Neutrophil (primary cell): ENCODE data around the gene PANX1.

Source experiments
- H3K27ac ChIP-seq: fragments of 200-600 bp; sonication (generic); 2 replicates; pipeline ENCODE4 v1.5.1; 2016; ENCODE audit warnings: mild to moderate bottlenecking, moderate library complexity
- H3K27me3 ChIP-seq: fragments of 200-600 bp; sonication (generic); 2 replicates; pipeline ENCODE4 v1.6.0; 2016; ENCODE audit warnings: mild to moderate bottlenecking
- H3K36me3 ChIP-seq: fragments of 200-600 bp; sonication (generic); 2 replicates; pipeline ENCODE4 v1.5.1; 2017
- H3K4me1 ChIP-seq, 2 experiments: fragments of 200-600 bp in 1 of 2; sonication (generic) in 1 of 2; 1 replicate in 1 of 2; 2 replicates in 1 of 2; pipeline versions ENCODE4 v1.5.1 to v1.6.1; 2013 to 2016; ENCODE audit warnings: low read depth in 1 of 2, low read length in 1 of 2, mild to moderate bottlenecking in 1 of 2, moderate library complexity in 1 of 2; ENCODE audit not compliant: control insufficient read depth in 1 of 2, insufficient read depth in 1 of 2
- H3K4me3 ChIP-seq, 2 experiments: fragments of 200-600 bp in 1 of 2; sonication (generic) in 1 of 2; 1 replicate in 1 of 2; 2 replicates in 1 of 2; pipeline ENCODE4 v1.5.1; 2013 to 2016; ENCODE audit warnings: low read depth in 1 of 2, low read length in 1 of 2, mild to moderate bottlenecking in 1 of 2, moderate library complexity in 1 of 2
- H3K9me3 ChIP-seq: fragments of 200-600 bp; sonication (generic); 2 replicates; pipeline ENCODE4 v1.5.1; 2016
- TF ChIP-seq, protein P1 (sequence below): fragments of 200-600 bp; sonication (generic); IDR thresholded peaks from 2 replicates; pipeline ENCODE4 v1.5.1; 2016; ENCODE audit warnings: antibody characterized with exemption

The PANX1 gene

DNA sequence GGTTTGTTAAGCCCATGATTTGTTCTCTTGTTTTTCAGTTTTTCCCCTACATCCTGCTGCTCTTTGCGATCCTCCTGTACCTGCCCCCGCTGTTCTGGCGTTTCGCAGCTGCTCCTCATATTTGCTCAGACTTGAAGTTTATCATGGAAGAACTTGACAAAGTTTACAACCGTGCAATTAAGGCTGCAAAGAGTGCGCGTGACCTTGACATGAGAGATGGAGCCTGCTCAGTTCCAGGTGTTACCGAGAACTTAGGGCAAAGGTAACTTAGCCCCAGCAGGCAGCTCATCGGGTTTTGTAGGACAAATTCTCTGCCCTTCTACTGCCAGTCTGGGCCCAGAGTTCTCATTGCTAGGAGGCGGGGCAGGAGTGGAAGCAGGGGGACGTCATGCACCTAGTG is 49.7 kb downstream of the PANX1 start:
- no peaks in the 10 kb centered on the region for H3K4me1 ChIP-seq
- no peaks in the 10 kb centered on the region for H3K36me3 ChIP-seq
- no peak overlapping the region for H3K4me3 ChIP-seq
- no peaks in the 10 kb centered on the region for H3K9me3 ChIP-seq
- H3K27me3 ChIP-seq, result no peaks in the 10 kb centered on the region
- no peak overlapping the region for H3K27ac ChIP-seq
- TF ChIP-seq, protein P1, sequence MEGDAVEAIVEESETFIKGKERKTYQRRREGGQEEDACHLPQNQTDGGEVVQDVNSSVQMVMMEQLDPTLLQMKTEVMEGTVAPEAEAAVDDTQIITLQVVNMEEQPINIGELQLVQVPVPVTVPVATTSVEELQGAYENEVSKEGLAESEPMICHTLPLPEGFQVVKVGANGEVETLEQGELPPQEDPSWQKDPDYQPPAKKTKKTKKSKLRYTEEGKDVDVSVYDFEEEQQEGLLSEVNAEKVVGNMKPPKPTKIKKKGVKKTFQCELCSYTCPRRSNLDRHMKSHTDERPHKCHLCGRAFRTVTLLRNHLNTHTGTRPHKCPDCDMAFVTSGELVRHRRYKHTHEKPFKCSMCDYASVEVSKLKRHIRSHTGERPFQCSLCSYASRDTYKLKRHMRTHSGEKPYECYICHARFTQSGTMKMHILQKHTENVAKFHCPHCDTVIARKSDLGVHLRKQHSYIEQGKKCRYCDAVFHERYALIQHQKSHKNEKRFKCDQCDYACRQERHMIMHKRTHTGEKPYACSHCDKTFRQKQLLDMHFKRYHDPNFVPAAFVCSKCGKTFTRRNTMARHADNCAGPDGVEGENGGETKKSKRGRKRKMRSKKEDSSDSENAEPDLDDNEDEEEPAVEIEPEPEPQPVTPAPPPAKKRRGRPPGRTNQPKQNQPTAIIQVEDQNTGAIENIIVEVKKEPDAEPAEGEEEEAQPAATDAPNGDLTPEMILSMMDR, result no peak

DNA sequence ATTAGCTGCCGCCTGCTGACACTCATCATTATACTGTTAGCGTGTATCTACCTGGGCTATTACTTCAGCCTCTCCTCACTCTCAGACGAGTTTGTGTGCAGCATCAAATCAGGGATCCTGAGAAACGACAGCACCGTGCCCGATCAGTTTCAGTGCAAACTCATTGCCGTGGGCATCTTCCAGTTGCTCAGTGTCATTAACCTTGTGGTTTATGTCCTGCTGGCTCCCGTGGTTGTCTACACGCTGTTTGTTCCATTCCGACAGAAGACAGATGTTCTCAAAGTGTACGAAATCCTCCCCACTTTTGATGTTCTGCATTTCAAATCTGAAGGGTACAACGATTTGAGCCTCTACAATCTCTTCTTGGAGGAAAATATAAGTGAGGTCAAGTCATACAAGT is 51.1 kb downstream of the PANX1 start:
- no peak overlapping the region for H3K27ac ChIP-seq
- H3K9me3 ChIP-seq, result no peaks in the 10 kb centered on the region
- no peaks in the 10 kb centered on the region for H3K27me3 ChIP-seq
- H3K4me3 ChIP-seq, result no peak overlapping the region
- H3K36me3 ChIP-seq, result no peaks in the 10 kb centered on the region
- no peaks in the 10 kb centered on the region for H3K4me1 ChIP-seq
- TF ChIP-seq, protein P1, result no peak

DNA sequence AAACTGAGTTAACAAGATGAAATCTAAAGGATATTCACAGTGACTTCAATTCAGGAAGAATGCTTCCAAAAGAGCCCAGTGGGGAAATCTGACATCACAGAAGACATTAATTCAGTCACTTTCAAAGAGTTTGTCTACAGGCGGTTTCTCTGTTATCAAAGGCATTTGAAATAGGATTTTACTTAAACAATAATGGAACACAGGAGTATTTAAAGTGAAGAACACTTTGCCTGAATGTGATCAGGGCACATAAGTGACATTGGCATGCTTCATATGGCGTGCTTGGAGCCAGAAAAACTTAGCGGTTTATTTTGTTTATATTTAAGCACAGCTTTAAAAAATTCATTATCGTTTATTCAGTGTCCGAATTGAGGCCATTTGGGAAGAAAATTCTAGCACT is 52.9 kb downstream of the PANX1 start:
- H3K27ac ChIP-seq, result no peak overlapping the region
- no peaks in the 10 kb centered on the region for H3K27me3 ChIP-seq
- no peaks in the 10 kb centered on the region for H3K9me3 ChIP-seq
- no peaks in the 10 kb centered on the region for H3K36me3 ChIP-seq
- TF ChIP-seq, protein P1, result no peak
- H3K4me3 ChIP-seq, result no peak overlapping the region
- H3K4me1 ChIP-seq, result no peaks in the 10 kb centered on the region

DNA sequence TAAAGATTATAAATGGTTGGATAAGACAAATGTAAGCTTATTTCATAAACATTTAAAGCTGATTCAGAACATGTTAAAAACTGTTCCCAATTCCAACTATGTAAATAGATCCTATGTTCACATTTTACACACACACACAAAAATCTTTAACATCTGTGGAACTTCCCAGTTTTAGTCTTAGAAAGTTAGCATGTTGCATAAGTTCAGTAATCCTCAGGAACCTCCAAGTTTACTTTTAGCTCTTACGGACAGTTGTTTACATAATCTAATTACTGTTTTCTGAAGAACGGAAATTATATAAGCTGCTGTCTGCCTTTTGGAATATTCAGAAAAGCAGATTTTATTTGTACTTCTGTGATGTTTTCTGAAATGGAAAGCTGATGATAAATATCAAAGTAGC is 53.3 kb downstream of the PANX1 start:
- Histone ChIP-seq H3K4me1 (no peaks in the 10 kb centered on the region), H3K36me3 (no peaks in the 10 kb centered on the region), H3K4me3 (no peak overlapping the region), H3K9me3 (no peaks in the 10 kb centered on the region), H3K27me3 (no peaks in the 10 kb centered on the region), H3K27ac (no peak overlapping the region)
- TF ChIP-seq, protein P1, result no peak

DNA sequence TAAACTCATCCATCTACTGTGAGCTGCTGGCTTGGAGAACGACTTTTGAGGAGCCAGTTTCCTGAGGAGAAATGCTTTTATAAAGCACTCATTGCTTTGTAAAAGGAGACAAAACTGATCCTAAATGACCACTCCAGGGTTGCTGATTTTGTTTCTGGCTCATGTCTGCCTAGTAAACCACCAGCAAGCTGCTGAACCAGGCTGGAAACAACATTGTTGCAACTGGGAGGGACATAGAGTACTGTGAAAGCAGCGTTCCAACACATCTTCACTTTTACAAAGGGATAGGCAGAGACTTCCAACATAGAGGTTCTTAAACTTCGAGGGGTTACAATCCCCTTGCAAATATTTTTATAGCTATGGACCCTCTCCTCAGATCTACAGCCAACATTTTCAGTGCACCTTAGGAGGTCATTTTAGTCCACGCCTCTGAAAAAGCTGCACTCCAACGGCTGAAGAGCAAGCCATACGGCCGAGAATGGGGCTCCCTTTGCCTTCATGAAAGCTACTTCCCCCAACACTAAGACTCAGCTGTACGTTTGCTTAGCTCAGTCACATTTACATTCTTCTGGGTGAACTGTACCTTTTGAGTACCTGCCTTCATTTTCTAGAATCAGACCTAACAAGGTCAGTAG is 54.7 kb downstream of the PANX1 start:
- no peaks in the 10 kb centered on the region for H3K9me3 ChIP-seq
- no peak overlapping the region for H3K27ac ChIP-seq
- H3K27me3 ChIP-seq, result no peaks in the 10 kb centered on the region
- H3K36me3 ChIP-seq, result no peaks in the 10 kb centered on the region
- H3K4me3 ChIP-seq, result no peak overlapping the region
- TF ChIP-seq, protein P1, result no peak
- no peaks in the 10 kb centered on the region for H3K4me1 ChIP-seq

DNA sequence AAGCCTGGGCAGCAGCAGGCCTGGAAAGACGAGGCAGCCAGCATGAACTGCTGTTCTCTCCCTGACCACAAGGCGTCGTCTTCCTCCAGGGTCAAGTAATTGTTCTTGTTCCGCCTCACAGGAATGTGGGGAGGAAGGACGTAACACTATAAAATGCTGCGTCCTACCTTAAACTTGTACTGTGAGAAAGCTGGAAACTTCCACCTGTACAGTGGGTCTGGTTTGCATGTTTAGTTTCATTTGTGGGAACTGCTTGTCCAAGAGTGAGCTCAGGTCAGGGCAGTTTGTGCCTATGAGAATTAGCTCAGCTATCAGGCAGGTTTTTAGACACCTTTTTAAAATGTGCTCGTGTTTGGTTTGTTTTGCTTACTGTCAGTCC is 55.2 kb downstream of the PANX1 start:
- no peak overlapping the region for H3K4me3 ChIP-seq
- H3K27me3 ChIP-seq, result no peaks in the 10 kb centered on the region
- no peaks in the 10 kb centered on the region for H3K9me3 ChIP-seq
- H3K4me1 ChIP-seq, result no peaks in the 10 kb centered on the region
- TF ChIP-seq, protein P1, result peak; percentile 26
- no peak overlapping the region for H3K27ac ChIP-seq
- no peaks in the 10 kb centered on the region for H3K36me3 ChIP-seq
